ENCODE measurements around the gene C17orf100. TPM values are rescaled to one million over a fixed set of nuclear protein-coding genes. Genes with fewer than 3 reads are reported as not detected.

C17orf100 gene
- total and polyA plus RNA-seq, 2 of the 13 experiments (the other 11 are each of a cell fraction or from before 2014, with no cell fraction given): 3.6 to 8.7 TPM

DNA sequence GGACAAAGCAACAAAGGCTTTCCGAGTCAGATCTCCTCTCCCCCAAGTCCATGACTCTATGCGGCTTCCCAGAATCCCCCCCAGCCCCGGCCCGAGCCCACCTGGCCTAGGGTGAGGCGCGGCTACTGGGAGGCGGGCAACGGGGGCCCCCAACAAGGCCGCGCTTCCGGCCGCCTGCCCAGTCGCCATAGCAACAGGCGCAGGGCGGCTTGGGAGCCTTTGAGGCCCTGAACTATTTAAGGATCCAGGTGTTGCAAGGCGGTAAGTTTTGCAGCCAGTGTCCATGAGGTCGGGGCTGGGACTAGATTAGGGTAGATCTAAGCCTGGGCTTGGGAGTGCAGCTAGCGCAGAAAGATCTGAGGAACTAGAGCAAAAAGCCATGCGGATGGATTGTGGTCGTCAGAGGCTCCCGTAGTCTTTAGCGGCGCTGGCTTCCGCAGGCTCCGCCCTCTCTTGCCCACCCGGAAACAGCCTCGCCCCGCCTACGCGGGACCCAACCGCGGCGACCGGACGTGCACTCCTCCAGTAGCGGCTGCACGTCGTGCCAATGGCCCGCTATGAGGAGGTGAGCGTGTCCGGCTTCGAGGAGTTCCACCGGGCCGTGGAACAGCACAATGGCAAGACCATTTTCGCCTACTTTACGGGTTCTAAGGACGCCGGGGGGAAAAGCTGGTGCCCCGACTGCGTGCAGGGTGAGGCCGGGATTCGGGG, 10.9 kb upstream of the C17orf100 start, which contains the start of the genes KIAA0753 and TXNDC17 (continued):
- TF ChIP-seq CREB1 (IDR thresholded peaks at IDR 0.05) (0 out of 2 replicates have a peak, but pooled peaks have one; percentile 21), CREB1 (CRISPR knock-in tag; IDR thresholded peaks at IDR 0.05) (peak; percentile 63), GFI1 (CRISPR knock-in tag; IDR thresholded peaks at IDR 0.05; ENCODE audit: borderline replicate concordance) (no peak), ZSCAN25 (CRISPR knock-in tag; IDR thresholded peaks at IDR 0.05) (peak; percentile 86), ZSCAN31 (CRISPR knock-in tag; IDR thresholded peaks at IDR 0.05; ENCODE audit: low read depth) (peak; percentile 76), RFXANK (CRISPR knock-in tag; IDR thresholded peaks at IDR 0.05) (peak; percentile 36; the same call in 1 of the 2 replicates), ZNF317 (CRISPR knock-in tag; IDR thresholded peaks at IDR 0.05) (no peak; the same call in 1 of the 2 replicates), ZNF605 (CRISPR knock-in tag; IDR thresholded peaks at IDR 0.05) (peak; percentile 93), ZNF354B (CRISPR knock-in tag; IDR thresholded peaks at IDR 0.05) (peak; percentile 57; the same call in 1 of the 2 replicates), NAIF1 (CRISPR knock-in tag; IDR thresholded peaks at IDR 0.05; ENCODE audit: borderline replicate concordance) (no peak; the same call in 1 of the 2 replicates), ZNF572 (CRISPR knock-in tag; IDR thresholded peaks at IDR 0.05) (0 out of 2 replicates have a peak, but pooled peaks have one; percentile 48)
- TF ChIP-seq, protein P1, sequence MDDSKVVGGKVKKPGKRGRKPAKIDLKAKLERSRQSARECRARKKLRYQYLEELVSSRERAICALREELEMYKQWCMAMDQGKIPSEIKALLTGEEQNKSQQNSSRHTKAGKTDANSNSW (CRISPR knock-in tag; IDR thresholded peaks at IDR 0.05; ENCODE audit: borderline replicate concordance): peak; percentile 78; the same call in 1 of the 2 replicates
- TF ChIP-seq, protein P2, sequence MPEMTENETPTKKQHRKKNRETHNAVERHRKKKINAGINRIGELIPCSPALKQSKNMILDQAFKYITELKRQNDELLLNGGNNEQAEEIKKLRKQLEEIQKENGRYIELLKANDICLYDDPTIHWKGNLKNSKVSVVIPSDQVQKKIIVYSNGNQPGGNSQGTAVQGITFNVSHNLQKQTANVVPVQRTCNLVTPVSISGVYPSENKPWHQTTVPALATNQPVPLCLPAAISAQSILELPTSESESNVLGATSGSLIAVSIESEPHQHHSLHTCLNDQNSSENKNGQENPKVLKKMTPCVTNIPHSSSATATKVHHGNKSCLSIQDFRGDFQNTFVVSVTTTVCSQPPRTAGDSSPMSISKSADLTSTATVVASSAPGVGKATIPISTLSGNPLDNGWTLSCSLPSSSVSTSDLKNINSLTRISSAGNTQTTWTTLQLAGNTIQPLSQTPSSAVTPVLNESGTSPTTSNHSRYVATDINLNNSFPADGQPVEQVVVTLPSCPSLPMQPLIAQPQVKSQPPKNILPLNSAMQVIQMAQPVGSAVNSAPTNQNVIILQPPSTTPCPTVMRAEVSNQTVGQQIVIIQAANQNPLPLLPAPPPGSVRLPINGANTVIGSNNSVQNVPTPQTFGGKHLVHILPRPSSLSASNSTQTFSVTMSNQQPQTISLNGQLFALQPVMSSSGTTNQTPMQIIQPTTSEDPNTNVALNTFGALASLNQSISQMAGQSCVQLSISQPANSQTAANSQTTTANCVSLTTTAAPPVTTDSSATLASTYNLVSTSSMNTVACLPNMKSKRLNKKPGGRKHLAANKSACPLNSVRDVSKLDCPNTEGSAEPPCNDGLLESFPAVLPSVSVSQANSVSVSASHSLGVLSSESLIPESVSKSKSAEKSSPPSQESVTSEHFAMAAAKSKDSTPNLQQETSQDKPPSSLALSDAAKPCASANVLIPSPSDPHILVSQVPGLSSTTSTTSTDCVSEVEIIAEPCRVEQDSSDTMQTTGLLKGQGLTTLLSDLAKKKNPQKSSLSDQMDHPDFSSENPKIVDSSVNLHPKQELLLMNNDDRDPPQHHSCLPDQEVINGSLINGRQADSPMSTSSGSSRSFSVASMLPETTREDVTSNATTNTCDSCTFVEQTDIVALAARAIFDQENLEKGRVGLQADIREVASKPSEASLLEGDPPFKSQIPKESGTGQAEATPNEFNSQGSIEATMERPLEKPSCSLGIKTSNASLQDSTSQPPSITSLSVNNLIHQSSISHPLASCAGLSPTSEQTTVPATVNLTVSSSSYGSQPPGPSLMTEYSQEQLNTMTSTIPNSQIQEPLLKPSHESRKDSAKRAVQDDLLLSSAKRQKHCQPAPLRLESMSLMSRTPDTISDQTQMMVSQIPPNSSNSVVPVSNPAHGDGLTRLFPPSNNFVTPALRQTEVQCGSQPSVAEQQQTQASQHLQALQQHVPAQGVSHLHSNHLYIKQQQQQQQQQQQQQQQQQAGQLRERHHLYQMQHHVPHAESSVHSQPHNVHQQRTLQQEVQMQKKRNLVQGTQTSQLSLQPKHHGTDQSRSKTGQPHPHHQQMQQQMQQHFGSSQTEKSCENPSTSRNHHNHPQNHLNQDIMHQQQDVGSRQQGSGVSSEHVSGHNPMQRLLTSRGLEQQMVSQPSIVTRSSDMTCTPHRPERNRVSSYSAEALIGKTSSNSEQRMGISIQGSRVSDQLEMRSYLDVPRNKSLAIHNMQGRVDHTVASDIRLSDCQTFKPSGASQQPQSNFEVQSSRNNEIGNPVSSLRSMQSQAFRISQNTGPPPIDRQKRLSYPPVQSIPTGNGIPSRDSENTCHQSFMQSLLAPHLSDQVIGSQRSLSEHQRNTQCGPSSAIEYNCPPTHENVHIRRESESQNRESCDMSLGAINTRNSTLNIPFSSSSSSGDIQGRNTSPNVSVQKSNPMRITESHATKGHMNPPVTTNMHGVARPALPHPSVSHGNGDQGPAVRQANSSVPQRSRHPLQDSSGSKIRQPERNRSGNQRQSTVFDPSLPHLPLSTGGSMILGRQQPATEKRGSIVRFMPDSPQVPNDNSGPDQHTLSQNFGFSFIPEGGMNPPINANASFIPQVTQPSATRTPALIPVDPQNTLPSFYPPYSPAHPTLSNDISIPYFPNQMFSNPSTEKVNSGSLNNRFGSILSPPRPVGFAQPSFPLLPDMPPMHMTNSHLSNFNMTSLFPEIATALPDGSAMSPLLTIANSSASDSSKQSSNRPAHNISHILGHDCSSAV (CRISPR knock-in tag; IDR thresholded peaks at IDR 0.05; ENCODE audit: borderline replicate concordance): peak; percentile 82; the same call in 1 of the 2 replicates
- TF ChIP-seq, protein P3, sequence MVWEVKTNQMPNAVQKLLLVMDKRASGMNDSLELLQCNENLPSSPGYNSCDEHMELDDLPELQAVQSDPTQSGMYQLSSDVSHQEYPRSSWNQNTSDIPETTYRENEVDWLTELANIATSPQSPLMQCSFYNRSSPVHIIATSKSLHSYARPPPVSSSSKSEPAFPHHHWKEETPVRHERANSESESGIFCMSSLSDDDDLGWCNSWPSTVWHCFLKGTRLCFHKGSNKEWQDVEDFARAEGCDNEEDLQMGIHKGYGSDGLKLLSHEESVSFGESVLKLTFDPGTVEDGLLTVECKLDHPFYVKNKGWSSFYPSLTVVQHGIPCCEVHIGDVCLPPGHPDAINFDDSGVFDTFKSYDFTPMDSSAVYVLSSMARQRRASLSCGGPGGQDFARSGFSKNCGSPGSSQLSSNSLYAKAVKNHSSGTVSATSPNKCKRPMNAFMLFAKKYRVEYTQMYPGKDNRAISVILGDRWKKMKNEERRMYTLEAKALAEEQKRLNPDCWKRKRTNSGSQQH (CRISPR knock-in tag; IDR thresholded peaks at IDR 0.05; ENCODE audit: low read depth): 0 out of 2 replicates have a peak, but pooled peaks have one; percentile 14
